ENCODE data around the gene ITPRIP.

ITPRIP gene

DNA sequence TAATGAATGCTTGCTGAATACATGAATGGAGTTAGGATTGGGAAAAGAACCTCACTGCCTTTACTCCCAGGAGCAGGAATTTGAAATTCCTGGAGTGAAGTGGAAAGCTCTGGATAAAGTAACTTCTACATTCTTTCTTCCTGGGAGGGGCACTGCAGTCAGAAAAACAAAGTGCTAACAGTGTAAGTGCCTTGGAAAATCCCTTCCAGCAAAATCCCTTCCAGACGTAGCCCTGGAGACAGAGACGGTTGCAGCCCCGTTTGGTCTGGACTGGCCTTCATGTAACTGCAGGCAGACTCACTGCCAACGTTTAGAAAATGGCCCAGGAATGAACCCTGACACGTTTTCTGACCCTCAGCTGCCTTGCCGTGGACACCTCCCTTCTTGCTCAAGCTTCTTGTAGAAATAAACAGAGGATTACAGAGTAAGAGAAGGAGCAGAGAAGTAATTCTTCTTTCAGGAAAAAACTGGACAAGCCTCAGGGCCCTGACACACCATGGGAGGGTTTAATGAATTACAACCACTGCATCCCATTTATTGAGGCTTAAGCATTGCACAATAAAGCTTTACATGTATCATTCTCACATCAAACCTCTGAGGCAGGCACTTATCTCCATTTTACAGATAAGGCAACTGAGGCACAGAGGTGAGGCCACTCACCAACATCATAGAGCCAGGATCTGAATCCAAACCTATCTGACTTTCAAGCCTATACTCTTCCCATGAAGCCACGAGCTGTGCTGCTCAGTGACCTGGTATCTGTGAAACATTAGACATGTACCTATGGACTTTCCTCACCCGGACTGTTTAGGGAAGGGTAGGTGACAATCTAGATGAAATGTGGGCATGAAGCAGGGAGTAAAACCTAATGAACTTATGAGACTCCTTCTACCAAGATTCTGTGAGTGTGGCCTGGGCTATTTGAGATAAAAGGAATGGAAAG is 7.8 kb downstream of the ITPRIP start:
- DNase-seq, result peak; percentile 98
- peaks cover 69% of the 10 kb centered on the region for H3K4me1 ChIP-seq (ENCODE audit: control insufficient read depth, insufficient read depth, low read depth, low read length)
- H2BK5ac ChIP-seq (ENCODE audit: low read depth, low read length, poor library complexity, severe bottlenecking), result peak overlapping the region; percentile 68
- H2BK12ac ChIP-seq (ENCODE audit: low read length in 2 of 2), result peak overlapping the region; percentile 86 to 98
- peaks cover 21 to 43% of the 10 kb centered on the region in 2 experiments for H3K36me3 ChIP-seq (ENCODE audit: control insufficient read depth in 1 of 2, insufficient read depth in 2 of 2, low read depth in 1 of 2, low read length in 2 of 2)
- H4K8ac ChIP-seq (ENCODE audit: low read length), result no peak overlapping the region
- H2BK15ac ChIP-seq (ENCODE audit: low read depth, poor library complexity, severe bottlenecking), result peak overlapping the region; percentile 90
- no peak overlapping the region for H3K4me2 ChIP-seq (ENCODE audit: low read length, poor library complexity, severe bottlenecking)
- H3K4me3 ChIP-seq (ENCODE audit: insufficient read depth in 1 of 2, low read depth in 1 of 2, low read length in 2 of 2), result peak overlapping the region in 1 of 2 experiments; percentile 70
- peak overlapping the region; percentile 70 for H4K91ac ChIP-seq (ENCODE audit: low read length)
- WGBS, result 31% methylated on average over 5 of the region's 8 CpGs
- H3K14ac ChIP-seq (ENCODE audit: low read length in 2 of 2), result peak overlapping the region in 1 of 2 experiments; percentile 37
- no peak overlapping the region for H3K23ac ChIP-seq (ENCODE audit: low read length in 2 of 2)
- no peak overlapping the region for H2AFZ ChIP-seq (ENCODE audit: low read depth, low read length)
- H3K27me3 ChIP-seq (ENCODE audit: control insufficient read depth in 1 of 2, insufficient read depth in 1 of 2, low read length in 2 of 2), result no peaks in the 10 kb centered on the region
- peak overlapping the region; percentile 30 to 73 for H3K4ac ChIP-seq (ENCODE audit: low read depth in 1 of 2, low read length in 2 of 2)
- peak overlapping the region; percentile 16 for H2AK5ac ChIP-seq (ENCODE audit: low read length, severe bottlenecking)
- H2BK120ac ChIP-seq (ENCODE audit: low read depth, low read length), result peak overlapping the region; percentile 23
- no peaks in the 10 kb centered on the region for H3K9me3 ChIP-seq (ENCODE audit: control insufficient read depth, low read length)
- H3K9ac ChIP-seq (ENCODE audit: low read length), result peak overlapping the region; percentile 97
- peak overlapping the region; percentile 85 to 88 for H3K18ac ChIP-seq (ENCODE audit: low read depth in 1 of 2, low read length in 2 of 2)
- peak overlapping the region; percentile 98 for H3K27ac ChIP-seq (ENCODE audit: low read length, poor library complexity, severe bottlenecking)
- no peaks in the 10 kb centered on the region for H3K79me1 ChIP-seq (replicated peaks; ENCODE audit: low read length, poor library complexity, severe bottlenecking)

DNA sequence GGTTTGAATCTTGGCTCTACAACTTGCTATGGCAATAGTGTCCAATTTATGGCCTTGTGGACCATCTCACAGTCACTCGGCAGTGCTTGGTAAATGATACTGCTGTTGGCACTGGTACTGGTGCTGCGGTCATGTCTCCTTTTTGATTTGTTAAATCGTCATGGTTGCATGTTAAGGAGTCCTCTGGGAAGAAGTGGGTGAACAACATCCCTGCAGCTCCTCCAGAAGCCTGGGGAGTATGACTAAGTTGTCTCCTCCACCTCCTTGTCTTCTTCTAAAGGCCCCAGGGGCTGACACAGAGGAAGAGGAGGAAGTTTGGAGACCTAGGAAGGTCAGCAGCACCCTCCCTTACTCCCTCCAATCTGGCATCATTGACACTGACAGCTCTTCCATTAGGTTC is 8.5 kb downstream of the ITPRIP start:
- H3K4me3 ChIP-seq (ENCODE audit: insufficient read depth in 1 of 2, low read depth in 1 of 2, low read length in 2 of 2), result peak overlapping the region in 1 of 2 experiments; percentile 70

DNA sequence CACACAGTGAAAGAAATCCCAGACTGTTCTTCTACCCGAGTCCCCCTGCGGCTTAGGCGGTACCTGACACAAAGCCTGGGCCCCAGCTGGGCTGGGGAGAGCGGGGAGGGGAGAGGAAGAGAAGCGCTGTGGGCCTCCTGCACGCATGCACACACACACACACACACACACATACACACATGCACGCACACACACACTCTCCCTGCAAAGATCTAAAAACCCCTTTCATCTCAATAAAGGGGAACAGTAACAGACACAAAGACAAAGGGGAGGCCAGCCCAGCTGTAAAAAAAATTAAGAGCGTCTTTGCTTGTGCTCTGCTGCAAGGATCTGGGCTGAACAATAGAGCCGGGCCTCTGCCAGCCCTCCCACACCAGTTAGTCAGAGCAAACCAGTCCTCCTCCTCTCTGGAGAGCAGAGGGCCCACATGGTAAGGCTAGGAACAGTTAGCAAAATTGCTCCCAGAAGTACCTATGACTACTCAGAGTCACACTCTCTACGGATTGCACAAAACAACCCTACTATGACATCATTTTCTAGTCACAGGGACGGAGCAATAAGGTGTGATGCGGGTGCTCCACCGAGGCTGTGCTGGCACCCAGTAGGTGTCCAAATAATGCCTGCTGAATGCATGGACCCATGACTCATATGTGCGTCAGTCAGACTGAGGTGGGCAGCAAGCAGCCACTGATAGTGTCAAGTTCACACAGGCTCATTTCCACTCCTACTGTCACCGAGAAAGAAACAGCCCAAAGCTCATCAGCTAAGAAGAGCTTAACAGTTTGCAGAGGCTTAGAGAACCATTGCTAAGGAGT is 9.2 kb downstream of the ITPRIP start:
- H3K14ac ChIP-seq (ENCODE audit: low read length in 2 of 2), result peak overlapping the region in 1 of 2 experiments; percentile 95
- DNase-seq, result peak; percentile 95
- peaks cover 9% of the 10 kb centered on the region for H3K79me1 ChIP-seq (replicated peaks; ENCODE audit: low read length, poor library complexity, severe bottlenecking)
- H3K18ac ChIP-seq (ENCODE audit: low read depth in 1 of 2, low read length in 2 of 2), result peak overlapping the region; percentile 88 to 99
- H4K91ac ChIP-seq (ENCODE audit: low read length), result peak overlapping the region; percentile 98
- H4K8ac ChIP-seq (ENCODE audit: low read length), result peak overlapping the region; percentile 96
- peak overlapping the region; percentile 29 for H2AFZ ChIP-seq (ENCODE audit: low read depth, low read length)
- H2AK5ac ChIP-seq (ENCODE audit: low read length, severe bottlenecking), result peak overlapping the region; percentile 70
- peak overlapping the region in 1 of 2 experiments; percentile 70 for H3K4me3 ChIP-seq (ENCODE audit: insufficient read depth in 1 of 2, low read depth in 1 of 2, low read length in 2 of 2)
- no peaks in the 10 kb centered on the region for H3K27me3 ChIP-seq (ENCODE audit: control insufficient read depth in 1 of 2, insufficient read depth in 1 of 2, low read length in 2 of 2)
- H3K4ac ChIP-seq (ENCODE audit: low read depth in 1 of 2, low read length in 2 of 2), result peak overlapping the region; percentile 50 to 95
- peak overlapping the region; percentile 85 to 88 for H2BK12ac ChIP-seq (ENCODE audit: low read length in 2 of 2)
- peak overlapping the region; percentile 98 for H3K27ac ChIP-seq (ENCODE audit: low read length, poor library complexity, severe bottlenecking)
- H3K36me3 ChIP-seq (ENCODE audit: control insufficient read depth in 1 of 2, insufficient read depth in 2 of 2, low read depth in 1 of 2, low read length in 2 of 2), result peaks cover 30 to 42% of the 10 kb centered on the region in 2 experiments
- peak overlapping the region in 1 of 2 experiments; percentile 75 for H3K23ac ChIP-seq (ENCODE audit: low read length in 2 of 2)
- peak overlapping the region; percentile 97 for H3K9ac ChIP-seq (ENCODE audit: low read length)
- peaks cover 66% of the 10 kb centered on the region for H3K4me1 ChIP-seq (ENCODE audit: control insufficient read depth, insufficient read depth, low read depth, low read length)
- peak overlapping the region; percentile 29 for H3K4me2 ChIP-seq (ENCODE audit: low read length, poor library complexity, severe bottlenecking)
- H3K9me3 ChIP-seq (ENCODE audit: control insufficient read depth, low read length), result no peaks in the 10 kb centered on the region
- peak overlapping the region; percentile 96 for H2BK120ac ChIP-seq (ENCODE audit: low read depth, low read length)
- WGBS, result 9% methylated on average over 9 of the region's 15 CpGs
- H2BK5ac ChIP-seq (ENCODE audit: low read depth, low read length, poor library complexity, severe bottlenecking), result peak overlapping the region; percentile 88
- H2BK15ac ChIP-seq (ENCODE audit: low read depth, poor library complexity, severe bottlenecking), result peak overlapping the region; percentile 15

More for the DNA sequence above, 8.5 kb downstream of the ITPRIP start:
- H2BK5ac ChIP-seq (ENCODE audit: low read depth, low read length, poor library complexity, severe bottlenecking), result peak overlapping the region; percentile 51
- no peak overlapping the region for H3K23ac ChIP-seq (ENCODE audit: low read length in 2 of 2)
- peak overlapping the region; percentile 94 for H4K8ac ChIP-seq (ENCODE audit: low read length)
- H2BK120ac ChIP-seq (ENCODE audit: low read depth, low read length), result no peak overlapping the region
- H2AK5ac ChIP-seq (ENCODE audit: low read length, severe bottlenecking), result peak overlapping the region; percentile 63
- peak overlapping the region; percentile 97 for H3K9ac ChIP-seq (ENCODE audit: low read length)
- H4K91ac ChIP-seq (ENCODE audit: low read length), result peak overlapping the region; percentile 98
- DNase-seq, result peak; percentile 92
- H3K27ac ChIP-seq (ENCODE audit: low read length, poor library complexity, severe bottlenecking), result peak overlapping the region; percentile 98
- H3K4me1 ChIP-seq (ENCODE audit: control insufficient read depth, insufficient read depth, low read depth, low read length), result peaks cover 66% of the 10 kb centered on the region
- peak overlapping the region; percentile 72 to 99 for H3K18ac ChIP-seq (ENCODE audit: low read depth in 1 of 2, low read length in 2 of 2)
- peak overlapping the region; percentile 82 for H2BK15ac ChIP-seq (ENCODE audit: low read depth, poor library complexity, severe bottlenecking)
- no peaks in the 10 kb centered on the region for H3K9me3 ChIP-seq (ENCODE audit: control insufficient read depth, low read length)
- peak overlapping the region; percentile 50 to 95 for H3K4ac ChIP-seq (ENCODE audit: low read depth in 1 of 2, low read length in 2 of 2)
- no peak overlapping the region for H2AFZ ChIP-seq (ENCODE audit: low read depth, low read length)
- H2BK12ac ChIP-seq (ENCODE audit: low read length in 2 of 2), result peak overlapping the region; percentile 60 to 65
- no peak overlapping the region for H3K4me2 ChIP-seq (ENCODE audit: low read length, poor library complexity, severe bottlenecking)
- H3K14ac ChIP-seq (ENCODE audit: low read length in 2 of 2), result peak overlapping the region in 1 of 2 experiments; percentile 23
- H3K27me3 ChIP-seq (ENCODE audit: control insufficient read depth in 1 of 2, insufficient read depth in 1 of 2, low read length in 2 of 2), result no peaks in the 10 kb centered on the region
- peaks cover 24 to 43% of the 10 kb centered on the region in 2 experiments for H3K36me3 ChIP-seq (ENCODE audit: control insufficient read depth in 1 of 2, insufficient read depth in 2 of 2, low read depth in 1 of 2, low read length in 2 of 2)
- 35% methylated on average over 3 of the region's 3 CpGs for WGBS
- H3K79me1 ChIP-seq (replicated peaks; ENCODE audit: low read length, poor library complexity, severe bottlenecking), result peaks cover 5% of the 10 kb centered on the region
